Measurements from ENCODE around the gene TESK2.

TESK2 gene

DNA sequence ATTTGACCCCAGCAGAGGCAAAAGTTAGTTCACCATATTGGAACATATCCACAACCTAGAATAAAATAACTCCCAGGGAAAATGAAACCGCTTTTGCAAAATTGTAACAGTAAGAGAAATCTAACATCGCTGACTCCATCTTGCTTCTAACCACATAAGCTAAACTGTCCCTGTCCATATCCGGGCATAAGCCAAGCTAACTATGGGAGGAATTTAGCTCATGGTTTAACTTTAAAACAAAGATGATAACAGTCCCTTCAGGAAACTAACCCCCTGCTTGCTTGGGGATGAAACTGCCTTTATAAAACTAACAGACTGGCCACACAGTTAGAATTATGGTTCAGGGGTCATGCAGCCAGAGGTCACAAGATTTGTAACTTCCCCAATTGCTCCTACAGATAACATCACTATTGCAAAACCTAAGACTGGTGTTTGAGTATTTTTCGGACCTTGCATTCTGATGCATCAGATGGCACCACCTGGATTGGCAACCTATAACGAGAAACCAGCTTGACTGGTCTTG is 46.3 kb downstream of the TESK2 start:
- peak; percentile 33 for DNase-seq (ENCODE audit: low read depth)
- TF ChIP-seq, protein P1, sequence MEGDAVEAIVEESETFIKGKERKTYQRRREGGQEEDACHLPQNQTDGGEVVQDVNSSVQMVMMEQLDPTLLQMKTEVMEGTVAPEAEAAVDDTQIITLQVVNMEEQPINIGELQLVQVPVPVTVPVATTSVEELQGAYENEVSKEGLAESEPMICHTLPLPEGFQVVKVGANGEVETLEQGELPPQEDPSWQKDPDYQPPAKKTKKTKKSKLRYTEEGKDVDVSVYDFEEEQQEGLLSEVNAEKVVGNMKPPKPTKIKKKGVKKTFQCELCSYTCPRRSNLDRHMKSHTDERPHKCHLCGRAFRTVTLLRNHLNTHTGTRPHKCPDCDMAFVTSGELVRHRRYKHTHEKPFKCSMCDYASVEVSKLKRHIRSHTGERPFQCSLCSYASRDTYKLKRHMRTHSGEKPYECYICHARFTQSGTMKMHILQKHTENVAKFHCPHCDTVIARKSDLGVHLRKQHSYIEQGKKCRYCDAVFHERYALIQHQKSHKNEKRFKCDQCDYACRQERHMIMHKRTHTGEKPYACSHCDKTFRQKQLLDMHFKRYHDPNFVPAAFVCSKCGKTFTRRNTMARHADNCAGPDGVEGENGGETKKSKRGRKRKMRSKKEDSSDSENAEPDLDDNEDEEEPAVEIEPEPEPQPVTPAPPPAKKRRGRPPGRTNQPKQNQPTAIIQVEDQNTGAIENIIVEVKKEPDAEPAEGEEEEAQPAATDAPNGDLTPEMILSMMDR (IDR thresholded peaks at IDR 0.05; ENCODE audit: insufficient read depth, low read depth, low read length, missing control alignments), result no peak
- no peak overlapping the region for H3K4me3 ChIP-seq (ENCODE audit: low read length)

GRCh38 chr1:45443580-45444446 is 47.1 kb downstream of the TESK2 start:
- DNase-seq (ENCODE audit: low read depth), result no peak
- TF ChIP-seq, protein P1 (IDR thresholded peaks at IDR 0.05; ENCODE audit: insufficient read depth, low read depth, low read length, missing control alignments), result no peak
- no peak overlapping the region for H3K4me3 ChIP-seq (ENCODE audit: low read length)

GRCh38 chr1:45442272-45442671 is 48.7 kb downstream of the TESK2 start:
- no peak overlapping the region for H3K4me3 ChIP-seq (ENCODE audit: low read length)
- peak; percentile 71 for DNase-seq (ENCODE audit: low read depth)
- TF ChIP-seq, protein P1 (IDR thresholded peaks at IDR 0.05; ENCODE audit: insufficient read depth, low read depth, low read length, missing control alignments), result no peak

- DNase-seq (ENCODE audit: low read depth), result no peak
- TF ChIP-seq, protein P1 (IDR thresholded peaks at IDR 0.05; ENCODE audit: insufficient read depth, low read depth, low read length, missing control alignments), result no peak
- H3K4me3 ChIP-seq (ENCODE audit: low read length), result no peak overlapping the region
Measured at GRCh38 chr1:45437323-45437722, 53.6 kb downstream of the TESK2 start.

- TF ChIP-seq, protein P1 (IDR thresholded peaks at IDR 0.05; ENCODE audit: insufficient read depth, low read depth, low read length, missing control alignments), result no peak
- no peak overlapping the region for H3K4me3 ChIP-seq (ENCODE audit: low read length)
- DNase-seq (ENCODE audit: low read depth), result no peak
Measured at GRCh38 chr1:45430490-45430889, 60.5 kb downstream of the TESK2 start.

DNA sequence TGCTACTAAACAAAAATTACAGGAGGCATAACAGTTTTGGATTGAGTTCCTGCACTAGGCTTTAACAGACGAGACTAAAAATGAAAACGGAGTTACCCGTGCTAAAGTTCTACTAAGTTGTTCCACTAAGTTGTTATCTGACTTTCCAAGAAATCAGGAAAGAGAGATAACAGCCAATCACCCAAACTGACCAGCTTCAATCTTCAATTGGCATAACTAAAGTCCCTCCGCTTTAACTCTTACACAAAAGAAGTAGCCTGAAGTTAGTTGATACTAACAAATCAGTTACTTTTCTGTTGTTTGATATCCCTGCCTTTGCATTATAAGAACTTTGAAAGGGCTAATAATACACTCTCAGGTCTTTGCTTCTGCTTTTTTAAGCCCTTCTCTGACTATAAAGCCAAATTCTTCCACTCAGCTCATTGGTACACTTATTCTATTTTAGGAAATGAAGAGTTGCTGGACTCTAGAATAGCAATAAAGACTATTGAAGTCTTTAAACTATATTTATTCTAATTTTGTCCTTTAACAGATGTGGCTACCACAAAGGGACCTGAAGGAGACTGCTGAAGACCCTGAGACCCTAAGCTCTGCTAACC is 61.3 kb downstream of the TESK2 start:
- H3K4me3 ChIP-seq (ENCODE audit: low read length), result no peak overlapping the region
- TF ChIP-seq, protein P1 (IDR thresholded peaks at IDR 0.05; ENCODE audit: insufficient read depth, low read depth, low read length, missing control alignments), result no peak
- no peak for DNase-seq (ENCODE audit: low read depth)

Data from epithelial cell of esophagus (primary cell).